Small intestine (tissue), 7 donors: Measurements from ENCODE around the gene PCDHGA2. TPM values are rescaled to one million over a fixed set of nuclear protein-coding genes. Genes with fewer than 3 reads are reported as not detected.
"Not testable (repeated sequence)": the region's sequence is repeated elsewhere in the genome, so short reads cannot be mapped to it uniquely, and the experiment has no call there.

Source experiments
- DNase-seq, 2 donors: peaks; one replicate each; pipeline versions ENCODE4 v3.0.0 to v3.0.0-alpha.2; 2013
- FAIRE-seq: peaks from 2 replicates; lab custom pipeline; 2012; peaks lifted over from hg19 to GRCh38; lab: Jason Lieb, UNC
- H3K27ac ChIP-seq, 3 donors: one replicate each; pipeline ENCODE4 v1.5.1; 2013; ENCODE audit warnings: low read length in 2 of 3, mild to moderate bottlenecking in 2 of 3, control low read depth in 1 of 3, inconsistent platforms in 1 of 3, low read depth in 1 of 3, moderate library complexity in 1 of 3
- H3K27me3 ChIP-seq, 3 donors: one replicate each; pipeline ENCODE4 v1.6.1; 2013; ENCODE audit warnings: low read length in 3 of 3, inconsistent platforms in 1 of 3; ENCODE audit not compliant: control insufficient read depth in 3 of 3, insufficient read depth in 3 of 3
- H3K36me3 ChIP-seq, 3 donors: one replicate each; pipeline ENCODE4 v1.6.1; 2013; ENCODE audit warnings: low read length in 3 of 3, inconsistent platforms in 1 of 3, low read depth in 1 of 3, mild to moderate bottlenecking in 1 of 3, moderate library complexity in 1 of 3; ENCODE audit not compliant: control insufficient read depth in 3 of 3, insufficient read depth in 2 of 3
- H3K4me1 ChIP-seq, 3 donors: one replicate each; pipeline ENCODE4 v1.6.1; 2013; ENCODE audit warnings: low read length in 2 of 3, inconsistent platforms in 1 of 3, low read depth in 1 of 3, mild to moderate bottlenecking in 1 of 3, moderate library complexity in 1 of 3; ENCODE audit not compliant: control insufficient read depth in 3 of 3, insufficient read depth in 2 of 3
- H3K4me3 ChIP-seq, 3 donors: one replicate each; pipeline ENCODE4 v1.5.1; 2013; ENCODE audit warnings: low read length in 3 of 3, control low read depth in 1 of 3, inconsistent platforms in 1 of 3, low read depth in 1 of 3, mild to moderate bottlenecking in 1 of 3, moderate library complexity in 1 of 3
- H3K9me3 ChIP-seq, 2 donors: one replicate each; pipeline ENCODE4 v1.6.1; 2013; ENCODE audit warnings: low read depth in 1 of 2, low read length in 1 of 2; ENCODE audit not compliant: control insufficient read depth in 2 of 2, insufficient read depth in 1 of 2
- WGBS, 3 donors: extraction: QIAGEN DNeasy Blood & Tissue Kit; methylation state at CpG; one replicate each; pipeline ENCODE4 v1.1.7; 2013; 5-methylcytosine and 5-hydroxymethylcytosine counted together
- polyA plus RNA-seq, 4 donors: library from polyadenylated mRNA; stranded (reverse) in 3 of 4; unstranded in 1 of 4; fragments of 200-250 nt in 3 of 4; fragments of 120-200 nt in 1 of 4; gene quantifications; one replicate each; pipeline versions ENCODE4 v1.2.1 to v1.2.3, GENCODE V29; 2013
- donor health status: healthy with polysubstance abuse.
- donor health status: control.
- donor health status: control.
- donor health status: Bipolar disorder and iron deficiency.
- donor health status: healthy.

The PCDHGA2 gene
- polyA plus RNA-seq, 4 donors = 0.27 to 0.81 (median 0.64) TPM; not detected in 1

DNA sequence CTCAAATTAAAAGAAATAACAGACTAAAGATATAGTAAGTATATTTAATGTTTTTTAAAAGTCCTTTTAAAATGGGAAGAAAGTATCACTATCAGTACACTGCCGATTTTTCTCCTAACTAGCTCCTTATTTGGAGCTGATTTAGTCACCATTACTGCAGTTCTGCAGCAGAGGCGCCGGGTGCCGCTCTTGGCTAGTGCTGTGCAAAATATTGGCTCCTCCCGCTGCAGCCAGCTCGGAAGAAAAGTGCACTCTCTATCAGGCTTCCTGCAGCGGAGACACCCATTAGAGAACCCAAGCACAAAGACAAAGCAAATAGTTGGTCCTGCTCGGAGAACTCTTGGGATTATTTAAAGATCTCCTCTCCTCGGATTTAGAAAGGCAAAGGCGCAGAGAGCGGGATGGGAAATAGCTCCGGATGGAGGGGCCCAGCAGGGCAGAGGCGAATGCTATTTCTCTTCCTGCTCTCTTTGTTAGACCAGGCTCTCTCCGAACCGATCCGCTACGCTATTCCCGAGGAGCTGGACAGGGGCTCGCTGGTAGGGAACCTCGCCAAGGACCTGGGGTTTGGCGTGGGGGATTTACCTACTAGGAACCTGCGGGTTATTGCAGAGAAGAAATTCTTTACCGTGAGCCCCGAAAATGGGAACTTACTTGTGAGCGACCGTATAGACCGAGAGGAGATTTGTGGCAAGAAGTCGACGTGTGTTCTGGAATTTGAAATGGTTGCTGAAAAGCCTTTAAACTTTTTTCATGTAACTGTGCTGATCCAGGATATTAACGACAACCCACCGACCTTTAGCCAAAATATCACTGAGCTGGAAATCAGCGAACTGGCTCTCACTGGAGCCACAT lies 31.7 kb downstream of the PCDHGA2 start, which contains the start of gene PCDHGB3:
Gene PCDHGB3 (plus strand): TSS at position 249 of the 855 bp plus-strand sequence. CDS start 153 bp downstream, at position 402.
- FAIRE-seq = no peak
- Histone ChIP-seq H3K4me1 (no peaks in the 10 kb centered on the region), H3K27me3 (peaks cover 0 to 34% (median 30%) of the 10 kb centered on the region in 3 donors), H3K9me3 (peaks cover 2 to 63% of the 10 kb centered on the region in 2 donors), H3K36me3 (no peaks in the 10 kb centered on the region), H3K4me3 (no peak within 1 kb of the TSS), H3K27ac (no peak within 1 kb of the TSS)
- WGBS, 3 donors = 19 to 28% (median 28%) methylated on average over 32 of the region's 32 CpGs
- peak in 1 of 2 donors; percentile 18 for DNase-seq

GRCh38 chr5:141371572-141372475 lies 33.3 kb downstream of the PCDHGA2 start:
- 40 to 61% (median 58%) methylated on average over 69 of the region's 69 CpGs for WGBS, 3 donors
- no peak overlapping the region for H3K4me3 ChIP-seq
- peaks cover 0 to 23% (median 21%) of the 10 kb centered on the region in 3 donors for H3K27me3 ChIP-seq
- H3K9me3 ChIP-seq = peaks cover 0 to 60% of the 10 kb centered on the region in 2 donors
- DNase-seq = no peak
- FAIRE-seq = no peak
- H3K4me1 ChIP-seq = no peaks in the 10 kb centered on the region
- H3K27ac ChIP-seq = no peak overlapping the region
- H3K36me3 ChIP-seq = no peaks in the 10 kb centered on the region

DNA sequence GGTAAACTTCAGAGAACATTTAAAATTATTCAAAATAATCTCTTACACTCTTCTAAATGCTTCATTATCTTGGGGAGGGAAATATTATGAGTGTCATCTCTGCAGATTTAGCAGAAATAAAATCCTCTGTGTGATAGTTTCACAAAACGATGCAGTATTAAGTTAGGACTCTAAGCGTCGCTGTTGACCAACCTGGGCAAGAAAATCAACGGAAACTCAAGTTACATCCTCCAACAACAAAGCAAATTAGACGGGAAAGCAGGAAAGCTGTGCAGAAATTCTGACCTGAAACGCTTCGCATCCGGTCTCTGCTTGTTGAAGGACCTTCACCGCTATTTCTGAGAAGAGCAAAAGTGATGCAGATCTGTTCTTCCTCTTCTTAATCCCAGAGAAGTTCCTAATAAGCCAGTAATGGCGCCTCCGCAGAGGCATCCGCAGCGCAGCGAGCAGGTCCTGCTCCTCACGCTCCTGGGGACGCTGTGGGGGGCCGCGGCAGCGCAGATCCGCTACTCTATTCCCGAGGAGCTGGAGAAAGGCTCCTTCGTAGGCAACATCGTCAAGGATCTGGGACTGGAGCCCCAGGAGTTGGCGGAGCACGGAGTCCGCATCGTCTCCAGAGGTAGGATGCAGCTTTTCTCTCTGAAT lies 35.2 kb downstream of the PCDHGA2 start, which contains the start of gene PCDHGA6:
Gene PCDHGA6 (plus strand): TSS at position 219 of the 645 bp plus-strand sequence. CDS start 193 bp downstream, at position 412.
- 20 to 39% (median 37%) methylated on average over 27 of the region's 27 CpGs for WGBS, 3 donors
- Histone ChIP-seq H3K27ac (no peak within 1 kb of the TSS), H3K36me3 (no peaks in the 10 kb centered on the region), H3K4me1 (no peaks in the 10 kb centered on the region), H3K9me3 (peaks cover 0 to 64% of the 10 kb centered on the region in 2 donors), H3K4me3 (peak within 1 kb of the TSS in 1 of 3 donors; percentile 15), H3K27me3 (peaks cover 0 to 23% (median 21%) of the 10 kb centered on the region in 3 donors)
- DNase-seq (no peak), FAIRE-seq (no peak)

GRCh38 chr5:141374627-141375026 lies 36.1 kb downstream of the PCDHGA2 start:
- H3K27ac ChIP-seq = no peak overlapping the region
- H3K27me3 ChIP-seq = peaks cover 0 to 23% (median 21%) of the 10 kb centered on the region in 3 donors
- DNase-seq (no peak), FAIRE-seq (no peak)
- H3K4me1 ChIP-seq = no peaks in the 10 kb centered on the region
- no peak overlapping the region for H3K4me3 ChIP-seq
- no peaks in the 10 kb centered on the region for H3K36me3 ChIP-seq
- H3K9me3 ChIP-seq = peaks cover 0 to 61% of the 10 kb centered on the region in 2 donors
- WGBS, 3 donors = 65 to 68% (median 67%) methylated on average over 14 of the region's 14 CpGs

DNA sequence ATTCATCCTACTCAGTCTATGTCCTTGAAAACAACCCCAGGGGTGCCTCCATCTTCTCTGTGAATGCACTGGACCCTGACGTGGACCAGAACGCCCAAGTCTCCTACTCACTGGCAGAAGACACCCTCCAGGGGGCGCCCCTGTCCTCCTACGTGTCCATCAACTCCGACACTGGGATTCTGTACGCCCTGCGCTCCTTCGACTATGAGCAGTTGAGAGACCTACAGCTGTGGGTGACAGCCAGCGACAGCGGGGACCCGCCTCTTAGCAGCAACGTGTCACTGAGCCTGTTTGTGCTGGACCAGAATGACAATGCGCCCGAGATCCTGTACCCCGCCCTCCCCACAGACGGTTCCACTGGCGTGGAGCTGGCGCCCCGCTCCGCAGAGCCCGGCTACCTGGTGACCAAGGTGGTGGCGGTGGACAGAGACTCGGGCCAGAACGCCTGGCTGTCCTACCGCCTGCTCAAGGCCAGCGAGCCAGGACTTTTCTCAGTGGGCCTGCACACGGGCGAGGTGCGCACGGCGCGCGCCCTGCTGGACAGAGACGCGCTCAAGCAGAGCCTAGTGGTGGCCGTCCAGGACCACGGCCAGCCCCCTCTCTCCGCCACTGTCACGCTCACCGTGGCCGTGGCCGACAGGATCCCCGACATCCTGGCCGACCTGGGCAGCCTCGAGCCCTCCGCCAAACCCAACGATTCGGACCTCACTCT lies 37.0 kb downstream of the PCDHGA2 start:
- not testable (repeated sequence) for H3K27ac ChIP-seq, H3K4me1 ChIP-seq, DNase-seq, H3K36me3 ChIP-seq, H3K4me3 ChIP-seq, FAIRE-seq
- 53 to 63% (median 60%) methylated on average over 29 to 43 of the region's 48 CpGs for WGBS, 3 donors
- peaks cover 0 to 54% of the 10 kb centered on the region in 2 donors for H3K9me3 ChIP-seq
- H3K27me3 ChIP-seq = peaks cover 0 to 22% (median 20%) of the 10 kb centered on the region in 3 donors

GRCh38 chr5:141382469-141383294 lies 44.1 kb downstream of the PCDHGA2 start, which contains the start of gene PCDHGA7:
TSS of gene PCDHGA7 (plus strand) at chr5:141382742. CDS start at chr5:141382900, 158 bp downstream.
- H3K27ac ChIP-seq = no peak within 1 kb of the TSS
- whole genome bisulfite sequencing, 3 donors = 19 to 37% (median 26%) methylated on average over 37 of the region's 37 CpGs
- H3K4me1 ChIP-seq = no peaks in the 10 kb centered on the region
- no peak for FAIRE-seq
- peak in 1 of 2 donors; percentile 14 for DNase-seq
- peaks cover 0 to 43% of the 10 kb centered on the region in 2 donors for H3K9me3 ChIP-seq
- H3K27me3 ChIP-seq = peaks cover 0 to 26% (median 10%) of the 10 kb centered on the region in 3 donors
- H3K4me3 ChIP-seq = no peak within 1 kb of the TSS
- no peaks in the 10 kb centered on the region for H3K36me3 ChIP-seq

DNA sequence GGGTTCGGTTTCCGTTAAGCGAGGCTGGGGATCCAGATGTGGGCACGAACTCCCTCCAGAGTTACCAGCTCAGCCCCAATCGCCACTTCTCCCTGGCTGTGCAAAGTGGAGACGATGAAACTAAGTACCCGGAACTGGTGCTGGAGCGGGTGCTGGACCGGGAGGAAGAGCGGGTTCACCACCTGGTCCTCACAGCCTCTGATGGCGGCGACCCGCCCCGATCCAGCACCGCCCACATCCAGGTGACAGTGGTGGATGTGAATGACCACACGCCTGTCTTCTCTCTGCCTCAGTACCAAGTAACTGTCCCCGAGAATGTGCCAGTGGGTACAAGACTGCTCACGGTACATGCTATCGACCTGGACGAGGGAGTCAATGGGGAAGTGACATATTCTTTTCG lies 44.8 kb downstream of the PCDHGA2 start:
- 43 to 46% (median 44%) methylated on average over 21 of the region's 21 CpGs for WGBS, 3 donors
- Histone ChIP-seq H3K36me3 (no peaks in the 10 kb centered on the region), H3K9me3 (peaks cover 0 to 42% of the 10 kb centered on the region in 2 donors), H3K4me3 (no peak overlapping the region), H3K27ac (no peak overlapping the region), H3K27me3 (peaks cover 0 to 28% (median 12%) of the 10 kb centered on the region in 3 donors), H3K4me1 (no peaks in the 10 kb centered on the region)
- FAIRE-seq = no peak
- no peak for DNase-seq
